Mononuclear cell (primary cell): Measurements from ENCODE around the gene SMURF2. TPM values are rescaled to one million over a fixed set of nuclear protein-coding genes. Genes with fewer than 3 reads are reported as not detected.

Source experiments
- H3K27me3 ChIP-seq: 2 replicates; pipeline ENCODE4 v1.6.0; 2011; ENCODE audit warnings: low read length, control low read depth; ENCODE audit not compliant: insufficient read depth
- H3K4me1 ChIP-seq: 2 replicates; pipeline ENCODE4 v1.5.1; 2011; ENCODE audit warnings: mild to moderate bottlenecking, low read length, control low read depth; ENCODE audit not compliant: insufficient read depth
- H3K4me3 ChIP-seq: 2 replicates; pipeline ENCODE4 v1.5.1; 2011; ENCODE audit warnings: mild to moderate bottlenecking, low read length, moderate library complexity
- H3K9me3 ChIP-seq: 2 replicates; pipeline ENCODE4 v1.5.1; 2011; ENCODE audit warnings: low read depth, mild to moderate bottlenecking, control low read depth, low read length
- total RNA-seq: library from RNA; depleted of rRNA; stranded (reverse); fragments of >200 nt; gene quantifications from one replicate; pipeline ENCODE4 v1.2.3, GENCODE V29; 2012

Gene SMURF2
- total RNA-seq, 1 donor: 36.5 TPM

DNA sequence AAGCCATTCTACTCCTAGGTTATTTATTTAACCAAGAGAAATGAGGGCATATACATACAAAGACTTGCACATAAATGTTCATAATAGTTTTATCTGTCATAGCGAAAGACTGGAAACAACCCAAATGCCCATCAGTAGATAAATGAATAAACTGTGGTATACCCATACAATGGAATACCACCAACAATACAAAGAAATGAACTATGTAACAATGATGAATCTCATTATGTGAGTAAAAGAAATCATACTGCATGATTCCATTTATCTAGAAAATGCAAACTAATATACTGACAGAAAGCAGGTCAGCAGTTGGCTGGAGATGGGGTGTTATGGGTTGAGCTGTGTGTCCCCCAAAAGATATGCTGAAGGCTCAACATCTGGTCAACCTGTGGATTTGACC lies 98.0 kb downstream of the SMURF2 start:
- Histone ChIP-seq H3K9me3 (no peaks in the 10 kb centered on the region), H3K4me3 (no peak overlapping the region), H3K4me1 (no peaks in the 10 kb centered on the region), H3K27me3 (no peaks in the 10 kb centered on the region)

- Histone ChIP-seq H3K27me3 (no peaks in the 10 kb centered on the region), H3K4me1 (no peaks in the 10 kb centered on the region), H3K4me3 (no peak overlapping the region), H3K9me3 (no peaks in the 10 kb centered on the region)
Observed at GRCh38 chr17:64555281-64555680, 106.8 kb downstream of the SMURF2 start.

GRCh38 chr17:64554028-64554637 lies 108.0 kb downstream of the SMURF2 start:
- Histone ChIP-seq H3K27me3 (no peaks in the 10 kb centered on the region), H3K9me3 (no peaks in the 10 kb centered on the region), H3K4me1 (no peaks in the 10 kb centered on the region), H3K4me3 (no peak overlapping the region)

DNA sequence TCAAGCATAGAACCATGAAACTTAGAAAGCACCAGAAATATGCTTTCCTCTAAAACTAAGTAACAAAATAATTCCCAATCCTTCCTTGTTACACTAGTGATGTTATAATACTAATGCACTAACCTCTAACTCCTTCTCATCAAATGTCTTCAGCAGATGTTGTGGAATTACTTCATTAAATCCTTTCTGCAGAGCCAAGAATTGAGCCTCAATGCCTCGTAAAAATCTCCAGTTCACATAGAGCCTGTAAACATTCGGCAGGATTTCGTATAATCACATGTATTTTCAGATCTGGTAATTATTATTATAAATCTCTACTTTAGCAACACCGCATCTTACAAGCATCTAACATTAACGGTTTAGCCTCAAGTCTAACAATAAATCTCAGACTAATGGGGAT lies 110.6 kb downstream of the SMURF2 start:
- Histone ChIP-seq H3K27me3 (no peaks in the 10 kb centered on the region), H3K9me3 (no peaks in the 10 kb centered on the region)

GRCh38 chr17:64547319-64547718 lies 114.8 kb downstream of the SMURF2 start:
- Histone ChIP-seq H3K9me3 (no peaks in the 10 kb centered on the region), H3K4me1 (no peaks in the 10 kb centered on the region), H3K27me3 (no peaks in the 10 kb centered on the region), H3K4me3 (no peak overlapping the region)

More for the DNA sequence above, 110.6 kb downstream of the SMURF2 start:
- H3K4me1 ChIP-seq: no peaks in the 10 kb centered on the region
- no peak overlapping the region for H3K4me3 ChIP-seq

- H3K9me3 ChIP-seq: no peaks in the 10 kb centered on the region
- no peaks in the 10 kb centered on the region for H3K27me3 ChIP-seq
- no peak overlapping the region for H3K4me3 ChIP-seq
- no peaks in the 10 kb centered on the region for H3K4me1 ChIP-seq
Observed at GRCh38 chr17:64546716-64547115, 115.4 kb downstream of the SMURF2 start.

DNA sequence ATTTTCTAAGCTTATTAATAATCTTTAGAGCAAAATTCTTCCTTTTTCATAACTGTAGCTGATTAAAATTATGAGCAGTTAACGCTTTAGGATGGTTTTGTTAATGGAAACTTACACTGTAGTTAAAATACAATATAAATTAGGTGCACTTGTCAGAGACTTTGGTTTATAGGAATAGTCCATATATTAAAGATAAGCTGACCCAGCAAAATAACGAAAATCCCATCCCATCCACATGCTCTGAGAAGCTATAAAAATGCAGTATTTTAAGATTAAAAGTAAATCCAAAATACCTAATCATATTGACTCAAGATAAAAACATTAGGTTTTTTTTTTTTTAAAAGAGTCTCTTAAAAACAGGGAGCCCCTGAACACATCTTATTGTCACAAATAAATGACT lies 117.4 kb downstream of the SMURF2 start:
- Histone ChIP-seq H3K27me3 (no peaks in the 10 kb centered on the region), H3K9me3 (no peaks in the 10 kb centered on the region), H3K4me1 (no peaks in the 10 kb centered on the region), H3K4me3 (no peak overlapping the region)

DNA sequence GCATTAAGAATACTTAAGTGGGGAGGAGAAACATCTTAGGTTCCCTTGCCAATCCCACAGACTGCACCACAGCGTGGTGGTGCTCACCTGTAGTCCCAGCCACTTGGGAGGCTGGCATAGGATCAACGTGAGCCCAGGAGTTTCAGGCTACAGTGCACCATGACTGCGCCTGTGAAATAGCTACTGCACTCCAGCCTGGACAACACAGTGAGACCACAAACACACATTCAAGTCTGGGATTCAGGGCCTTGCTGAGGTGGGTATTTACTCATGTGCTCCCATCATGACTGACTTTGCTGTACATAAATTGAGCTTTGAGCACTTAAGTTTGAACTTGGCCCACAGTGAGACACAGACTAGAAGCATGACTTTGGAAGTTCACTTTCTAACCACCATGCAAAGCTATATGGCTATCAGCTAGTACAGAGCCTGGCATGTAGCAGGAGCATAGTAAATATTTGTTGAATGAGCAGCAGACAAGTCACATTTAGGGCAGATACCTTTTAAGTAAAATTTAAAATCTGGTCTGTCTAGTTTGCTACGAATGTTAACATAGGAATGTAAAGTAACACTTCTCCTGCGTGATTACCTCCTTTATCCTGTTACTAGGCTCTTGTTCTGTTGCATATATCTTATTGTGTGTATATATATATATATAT lies 121.9 kb downstream of the SMURF2 start:
- H3K9me3 ChIP-seq: no peaks in the 10 kb centered on the region
- no peak overlapping the region for H3K4me3 ChIP-seq
- H3K27me3 ChIP-seq: no peaks in the 10 kb centered on the region
- H3K4me1 ChIP-seq: no peaks in the 10 kb centered on the region

- Histone ChIP-seq H3K4me1 (no peaks in the 10 kb centered on the region), H3K27me3 (no peaks in the 10 kb centered on the region), H3K9me3 (no peaks in the 10 kb centered on the region), H3K4me3 (no peak overlapping the region)
Observed at GRCh38 chr17:64538508-64539130, 123.5 kb downstream of the SMURF2 start.

GRCh38 chr17:64537488-64537887 lies 124.6 kb downstream of the SMURF2 start:
- Histone ChIP-seq H3K27me3 (no peaks in the 10 kb centered on the region), H3K4me3 (no peak overlapping the region), H3K4me1 (no peaks in the 10 kb centered on the region), H3K9me3 (no peaks in the 10 kb centered on the region)

- H3K4me1 ChIP-seq: no peaks in the 10 kb centered on the region
- H3K9me3 ChIP-seq: no peaks in the 10 kb centered on the region
Observed at GRCh38 chr17:64536913-64537312, 125.2 kb downstream of the SMURF2 start.

DNA sequence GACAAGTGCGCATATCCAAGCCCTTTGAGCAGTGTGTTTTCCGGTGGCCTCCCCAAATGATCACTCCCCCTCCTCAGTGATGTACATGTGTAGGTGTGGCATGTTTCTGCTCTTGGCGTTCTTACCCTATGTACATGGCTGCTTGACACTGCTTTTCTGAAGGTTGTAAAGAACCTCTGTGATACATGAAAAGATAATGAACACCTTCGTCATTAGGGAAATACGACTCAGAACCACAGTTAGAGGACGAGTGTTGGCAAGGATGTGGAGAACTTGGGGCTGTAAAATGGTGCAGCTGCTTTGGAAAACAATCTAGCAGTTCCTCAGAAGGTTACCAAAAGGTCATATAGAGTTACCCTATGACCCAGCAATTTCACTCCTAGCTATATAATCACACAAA lies 126.8 kb downstream of the SMURF2 start:
- Histone ChIP-seq H3K4me1 (no peaks in the 10 kb centered on the region), H3K4me3 (no peak overlapping the region), H3K9me3 (no peaks in the 10 kb centered on the region), H3K27me3 (no peaks in the 10 kb centered on the region)

More at GRCh38 chr17:64536913-64537312, 125.2 kb downstream of the SMURF2 start:
- no peaks in the 10 kb centered on the region for H3K27me3 ChIP-seq
- H3K4me3 ChIP-seq: no peak overlapping the region

DNA sequence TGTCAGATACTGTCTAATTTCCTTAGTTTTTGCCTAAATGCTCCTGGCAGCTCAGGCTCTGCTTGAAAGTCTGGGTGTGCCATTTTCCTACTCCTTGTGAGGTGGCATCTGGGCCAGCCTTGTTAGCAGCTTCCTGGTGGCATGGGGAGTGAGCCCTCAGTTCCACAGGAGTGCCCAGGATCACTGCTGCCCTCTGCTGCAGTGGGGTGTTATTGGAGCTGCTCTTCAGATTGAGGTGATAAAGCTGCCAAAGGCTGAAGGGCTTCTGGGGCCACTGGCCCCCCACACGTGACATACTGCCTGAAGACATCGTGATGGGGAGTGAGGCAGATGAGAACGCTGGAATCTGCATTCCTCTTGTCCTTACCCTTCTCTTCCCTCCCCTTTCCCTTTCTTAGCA lies 127.9 kb downstream of the SMURF2 start:
- H3K27me3 ChIP-seq: no peaks in the 10 kb centered on the region
- H3K4me3 ChIP-seq: no peak overlapping the region
- no peaks in the 10 kb centered on the region for H3K4me1 ChIP-seq

GRCh38 chr17:64533784-64534183 lies 128.3 kb downstream of the SMURF2 start:
- Histone ChIP-seq H3K9me3 (no peaks in the 10 kb centered on the region), H3K4me3 (no peak overlapping the region), H3K27me3 (no peaks in the 10 kb centered on the region), H3K4me1 (no peaks in the 10 kb centered on the region)

More for the DNA sequence above, 127.9 kb downstream of the SMURF2 start:
- no peaks in the 10 kb centered on the region for H3K9me3 ChIP-seq

DNA sequence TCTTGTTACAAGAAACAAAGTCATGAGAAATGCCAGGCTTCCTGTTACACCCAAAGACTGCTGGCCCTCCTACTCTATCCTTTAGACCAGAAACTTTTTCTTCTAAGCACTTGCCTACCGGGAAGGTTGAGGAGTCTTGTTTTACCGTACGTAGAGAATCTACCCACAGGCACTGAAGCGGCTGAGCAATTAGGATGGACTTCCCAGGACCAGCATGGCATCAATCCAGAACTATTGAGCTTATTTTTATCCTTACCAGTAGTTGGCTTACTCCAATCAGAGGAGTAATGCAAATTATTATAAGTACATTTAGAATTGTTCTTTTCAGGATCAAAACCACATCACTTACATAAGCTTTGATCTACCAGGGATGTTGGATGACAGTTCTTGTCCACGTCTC lies 129.7 kb downstream of the SMURF2 start:
- no peaks in the 10 kb centered on the region for H3K4me1 ChIP-seq
- no peaks in the 10 kb centered on the region for H3K27me3 ChIP-seq
- no peak overlapping the region for H3K4me3 ChIP-seq
- no peaks in the 10 kb centered on the region for H3K9me3 ChIP-seq

DNA sequence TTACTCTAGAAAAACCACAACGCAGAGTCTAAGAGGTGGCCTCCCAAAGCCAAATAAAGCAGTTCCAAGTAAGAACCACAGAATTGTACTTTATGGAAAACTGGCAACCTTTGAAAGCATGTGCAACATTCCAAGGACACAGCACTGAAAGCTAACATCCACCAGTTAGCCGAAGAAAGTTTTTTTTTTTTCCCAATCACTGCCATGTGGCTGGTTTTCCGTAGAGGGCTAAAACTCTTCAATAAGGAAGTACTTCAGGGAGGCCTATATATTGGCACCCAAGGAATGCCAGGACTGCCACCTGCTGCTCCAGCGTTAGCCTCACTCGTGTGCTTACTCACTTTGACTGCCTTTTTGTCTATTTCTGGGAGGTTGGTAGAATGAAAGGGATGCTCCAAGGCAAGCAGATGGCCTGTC lies 130.1 kb downstream of the SMURF2 start:
- no peaks in the 10 kb centered on the region for H3K27me3 ChIP-seq
- H3K4me1 ChIP-seq: no peaks in the 10 kb centered on the region
- H3K9me3 ChIP-seq: no peaks in the 10 kb centered on the region
- H3K4me3 ChIP-seq: no peak overlapping the region
